Ovary (tissue), 10 donors: ENCODE data around the gene TSPEAR. TPM values are rescaled to one million over a fixed set of nuclear protein-coding genes. Genes with fewer than 3 reads are reported as not detected.

Source experiments
- DNase-seq, 5 donors: peaks; one replicate each; pipeline ENCODE4 v3.0.0-alpha.2; 2019 to 2020
- H3K27ac ChIP-seq, 2 donors: fragments of 200-600 bp; one replicate each; pipeline versions ENCODE4 v1.5.1 to v1.8.0; 2019 to 2022
- H3K27me3 ChIP-seq: fragments of 200-600 bp; one replicate; pipeline ENCODE4 v1.8.0; 2022
- H3K36me3 ChIP-seq: fragments of 200-600 bp; sonication (generic); one replicate; pipeline ENCODE4 v1.5.1; 2019
- H3K4me1 ChIP-seq: one replicate; pipeline ENCODE4 v1.8.1; 2013; ENCODE audit warnings: mild to moderate bottlenecking, moderate library complexity; ENCODE audit not compliant: insufficient read depth
- H3K4me3 ChIP-seq: fragments of 200-600 bp; sonication (generic); one replicate; pipeline ENCODE4 v1.5.1; 2017
- H3K9me3 ChIP-seq, 2 donors: fragments of 200-600 bp in 1 of 2; sonication (generic) in 1 of 2; one replicate each; pipeline versions ENCODE4 v1.5.1 to v1.8.1; 2013 to 2019; ENCODE audit warnings: mild to moderate bottlenecking in 1 of 2, moderate library complexity in 1 of 2
- CTCF ChIP-seq, 3 donors: fragments of 450-650 bp in 2 of 3; fragments of 200-600 bp in 1 of 3; IDR thresholded peaks; one replicate each; pipeline versions ENCODE4 v1.5.1 to v1.8.0; 2016 to 2022; ENCODE audit warnings: antibody characterized with exemption in 3 of 3, mild to moderate bottlenecking in 1 of 3
- EP300 ChIP-seq: sonication (generic); formaldehyde crosslinking; IDR thresholded peaks from one replicate; pipeline ENCODE4 v1.6.1; 2017; ENCODE audit warnings: antibody characterized with exemption
- POLR2A ChIP-seq: fragments of 450-650 bp; IDR thresholded peaks from one replicate; pipeline ENCODE4 v1.6.1; 2017; ENCODE audit warnings: antibody characterized with exemption, mild to moderate bottlenecking, moderate library complexity
- WGBS, 3 donors: extraction: QIAGEN DNeasy Blood & Tissue Kit in 1 of 3; methylation state at CpG; one replicate each; pipeline versions ENCODE4 v1.1.5 to v1.1.7; 2013 to 2017; 5-methylcytosine and 5-hydroxymethylcytosine counted together
- intact Hi-C, 4 donors: fragments of 100-400 bp; cut with DNase I; formaldehyde crosslinking; loops; one replicate each; pipeline versions ENCODE4 v1.11.0 to v1.15.1; 2022 to 2023
- long read RNA-seq, 3 donors: library from polyadenylated mRNA in 2 of 3; unstranded in 2 of 3; transcript quantifications; one replicate each; pipeline ENCODE4 v2.0.0 and lab custom pipeline, GENCODE V29; 2021 to 2026
- polyA plus RNA-seq, 2 donors: library from polyadenylated mRNA; stranded (reverse); fragments of 200-250 nt in 1 of 2; fragments of 350-450 nt in 1 of 2; fragmentation: Illumina TruSeq in 1 of 2; extraction: RNeasy Lipid Tissue Mini Kit (QIAGEN cat#74804) in 1 of 2; gene quantifications; one replicate each; pipeline ENCODE4 v1.2.3, GENCODE V29; 2013 to 2014
- total RNA-seq, 7 donors: library from RNA; depleted of rRNA in 2 of 7; stranded (reverse); fragments of >200 nt in 2 of 7; fragmentation: NEBNext Ultra II Directional in 3 of 7; extraction: Animal tissue kit (Norgen Biotek cat#: 25700) in 3 of 7; gene quantifications; one replicate each; pipeline versions ENCODE4 v1.1.0 to v1.2.4, GENCODE V29; 2016 to 2023
- donor health status: DM: no; HTN: no; CAD: no; lungs with moderate emphysema.
- donor health status: DM: no; HTN: no; CAD: no.
- donor health status: Bipolar disorder and iron deficiency.
- donor health status: DM: yes; HTN: yes; CAD: no.
- donor health status: DM: no; HTN: no; CAD: no.
- donor health status: DM: yes; HTN: yes; CAD: no.

TSPEAR gene
- total RNA-seq (under 1 TPM in 3 of 7 donors, not detected in 4; 0.10 to 0.27 (median 0.11) TPM), polyA plus RNA-seq (under 1 TPM; 0.07 to 0.13 TPM)
- long read RNA-seq, donor 1, result 0 reads
- long read RNA-seq, donor 2, result 0 reads
- long read RNA-seq, donor 3, result 0 reads

DNA sequence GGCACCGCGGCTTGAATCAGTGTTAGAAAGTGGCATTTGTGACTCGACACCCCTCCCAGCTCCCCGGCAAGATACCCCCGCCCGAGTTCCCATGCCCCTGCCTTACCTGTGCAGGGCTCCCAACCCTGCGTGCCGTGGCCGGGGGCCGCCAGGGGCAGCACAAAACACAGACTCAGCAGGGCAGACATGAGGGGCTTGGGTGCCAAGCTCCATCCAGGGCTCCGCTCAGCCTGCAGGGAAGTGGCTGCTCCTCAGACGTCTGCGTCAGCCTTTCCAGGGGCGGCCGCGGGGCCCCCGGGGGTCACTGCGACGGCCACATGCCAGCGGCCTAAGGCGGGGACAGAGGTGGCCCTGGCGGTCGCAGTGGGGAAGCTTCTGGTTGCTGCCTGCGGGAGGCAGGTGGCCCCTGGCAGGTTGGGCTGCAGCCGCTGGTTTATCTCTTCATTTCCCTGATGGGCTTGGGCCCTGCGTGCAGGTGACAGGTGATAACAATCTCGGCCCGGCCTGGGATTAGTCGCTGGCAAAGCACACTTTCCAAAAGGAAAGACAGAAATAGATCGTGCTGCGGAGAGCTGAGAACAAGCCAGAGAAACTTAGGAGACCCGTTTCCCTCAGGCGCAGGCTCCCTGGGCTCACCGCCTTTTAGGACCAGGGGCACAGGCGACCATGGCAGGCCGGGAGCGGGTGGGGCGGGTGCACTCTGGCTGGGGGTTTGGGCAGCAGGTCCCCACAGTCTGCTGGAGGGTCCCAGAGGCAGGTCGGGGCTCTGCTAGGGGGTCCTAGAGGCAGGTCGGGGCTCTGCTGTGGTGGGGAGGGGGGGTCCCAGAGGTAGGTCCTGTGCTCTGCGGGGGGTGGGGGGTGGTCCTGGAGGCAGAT is at the start of gene TSPEAR:
Gene TSPEAR, minus strand, starts transcription at position 246 of the 876 bp plus-strand sequence. Its CDS starts 58 bp downstream, at position 188.
- Histone ChIP-seq H3K4me3 (no peak within 1 kb of the TSS), H3K27me3 (no peaks in the 10 kb centered on the region), H3K4me1 (no peaks in the 10 kb centered on the region), H3K9me3 (peaks cover 0 to under 1% of the 10 kb centered on the region in 2 donors), H3K27ac (no peak within 1 kb of the TSS), H3K36me3 (no peaks in the 10 kb centered on the region)
- intact Hi-C loops, result no loop called here
- TF ChIP-seq EP300, result no peak
- no peak for TF ChIP-seq POLR2A
- no peak for TF ChIP-seq CTCF (IDR thresholded peaks at IDR 0.05)
- 1 to 3% (median 2%) methylated on average over 36 to 41 of the region's 41 CpGs for WGBS, 3 donors
- DNase-seq, result peak in 2 of 5 donors; percentile 6 to 27

DNA sequence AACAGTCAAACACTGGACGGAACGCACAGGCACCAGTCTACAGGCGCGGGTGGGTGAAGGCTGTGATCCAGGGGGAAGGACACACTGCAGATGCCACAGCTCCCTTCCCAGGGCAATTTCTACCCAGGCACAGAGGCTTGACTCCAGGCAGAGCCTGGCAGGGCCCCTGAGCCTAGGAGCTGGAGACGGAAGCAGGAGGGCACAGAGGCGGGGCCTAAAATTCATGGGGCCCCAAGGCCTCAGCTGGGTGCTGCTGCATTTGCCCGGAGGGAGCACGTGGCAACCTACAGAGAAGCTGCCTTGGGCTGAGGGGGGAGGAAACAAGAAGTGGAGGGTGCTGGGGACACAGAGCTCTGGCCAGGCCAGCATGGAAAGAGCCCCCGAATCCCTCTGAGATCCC is 49.0 kb upstream of the TSPEAR start:
- 77 to 83% (median 83%) methylated on average over 9 of the region's 9 CpGs for WGBS, 3 donors
- Histone ChIP-seq H3K4me1 (no peaks in the 10 kb centered on the region), H3K4me3 (no peak overlapping the region), H3K27me3 (no peaks in the 10 kb centered on the region), H3K9me3 (no peaks in the 10 kb centered on the region), H3K36me3 (no peaks in the 10 kb centered on the region), H3K27ac (no peak overlapping the region)
- TF ChIP-seq POLR2A (no peak), EP300 (no peak), CTCF (IDR thresholded peaks at IDR 0.05) (no peak)
- no peak for DNase-seq
- intact Hi-C loops, result no loop called here

GRCh38 chr21:44759628-44760285 is 48.4 kb upstream of the TSPEAR start:
- intact Hi-C loops, result no loop called here
- Histone ChIP-seq H3K4me3 (no peak overlapping the region), H3K27ac (no peak overlapping the region), H3K9me3 (no peaks in the 10 kb centered on the region), H3K4me1 (no peaks in the 10 kb centered on the region), H3K36me3 (no peaks in the 10 kb centered on the region), H3K27me3 (no peaks in the 10 kb centered on the region)
- no peak for TF ChIP-seq POLR2A
- no peak for TF ChIP-seq EP300
- TF ChIP-seq CTCF (IDR thresholded peaks at IDR 0.05), result no peak
- 84 to 90% (median 87%) methylated on average over 22 of the region's 22 CpGs for WGBS, 3 donors
- no peak for DNase-seq

DNA sequence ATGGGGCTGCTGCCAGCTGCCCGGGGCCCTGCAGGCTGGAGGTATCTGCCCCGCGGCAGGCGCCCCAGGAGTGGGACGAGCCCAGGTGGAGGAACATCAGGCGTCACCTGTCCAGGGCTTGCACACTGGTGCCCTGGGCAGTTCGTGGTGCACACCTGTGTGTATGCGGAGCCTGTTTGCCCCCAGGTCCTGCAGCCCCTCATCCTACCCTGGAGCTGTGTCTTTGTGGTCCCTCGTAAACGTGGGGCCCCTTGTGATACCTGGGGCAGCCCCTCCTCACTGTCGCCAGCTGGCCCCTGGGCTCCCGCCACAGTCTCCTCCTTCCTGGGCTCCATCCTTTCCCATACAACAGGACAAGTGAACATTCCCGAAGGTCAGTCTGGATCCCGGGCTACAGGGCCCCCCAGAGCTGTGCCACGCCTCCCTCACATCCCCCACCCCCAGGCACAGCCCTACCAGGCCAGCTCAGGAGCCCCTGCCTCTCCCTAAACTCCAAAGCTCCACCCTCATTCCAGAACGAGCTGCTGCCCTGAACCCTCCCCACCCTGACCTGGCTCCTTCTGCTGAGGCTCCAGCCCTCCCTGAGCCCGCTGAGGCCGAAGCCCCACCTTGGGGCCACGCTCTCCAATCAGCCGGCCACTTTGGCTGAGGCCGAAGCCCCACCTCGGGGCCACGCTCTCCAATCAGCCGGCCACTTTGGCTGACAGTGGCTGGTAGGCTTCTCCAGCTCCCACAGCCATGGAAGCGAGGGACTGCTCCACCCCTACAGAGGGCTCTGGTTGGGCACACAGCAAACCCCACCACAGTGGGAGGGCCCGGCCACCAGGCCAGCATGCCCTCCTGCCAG is 47.6 kb upstream of the TSPEAR start:
- H3K27ac ChIP-seq, result no peak overlapping the region
- TF ChIP-seq CTCF (IDR thresholded peaks at IDR 0.05) (no peak), EP300 (no peak), POLR2A (no peak)
- H3K27me3 ChIP-seq, result no peaks in the 10 kb centered on the region
- H3K36me3 ChIP-seq, result no peaks in the 10 kb centered on the region
- no peaks in the 10 kb centered on the region for H3K4me1 ChIP-seq
- no peak overlapping the region for H3K4me3 ChIP-seq
- 60 to 68% (median 63%) methylated on average over 26 of the region's 26 CpGs for WGBS, 3 donors
- intact Hi-C loops, result no loop called here
- no peak for DNase-seq
- no peaks in the 10 kb centered on the region for H3K9me3 ChIP-seq
